GM12878 (cell line): ENCODE measurements around the gene PFKFB2.

ENCODE experiments used
- ASH2L ChIP-seq: fragments of 300-600, 200-600 bp; sonication (generic); IDR thresholded peaks from 2 replicates; pipeline ENCODE4 v1.6.1; 2017; ENCODE audit warnings: low read depth, mild to moderate bottlenecking, borderline replicate concordance
- BCLAF1 ChIP-seq: fragments of 450-650 bp; IDR thresholded peaks from 2 replicates; pipeline ENCODE4 v1.6.1; 2017; ENCODE audit warnings: antibody characterized with exemption, mild to moderate bottlenecking, moderate library complexity
- CTCF ChIP-seq, 3 experiments: IDR thresholded peaks in 2 of 3; conservative IDR thresholded peaks in 1 of 3; 2 replicates each; pipeline ENCODE4 v1.5.1; 2011; ENCODE audit warnings: low read depth in 3 of 3, low read length in 3 of 3, mild to moderate bottlenecking in 3 of 3, control low read depth in 2 of 3, moderate library complexity in 2 of 3, inconsistent platforms in 1 of 3, mixed read lengths in 1 of 3; ENCODE audit not compliant: control insufficient read depth in 2 of 3, insufficient read depth in 1 of 3; ENCODE audit errors: extremely low read depth in 1 of 3
- EZH2 ChIP-seq: IDR thresholded peaks from 2 replicates; pipeline ENCODE4 v1.6.1; 2012; ENCODE audit warnings: low read depth, mild to moderate bottlenecking, control low read depth, inconsistent platforms, low read length, borderline replicate concordance; ENCODE audit not compliant: control insufficient read depth
- GABPA ChIP-seq: IDR thresholded peaks from 2 replicates; pipeline ENCODE4 v1.6.1; 2014; ENCODE audit warnings: antibody characterized with exemption, low read depth, mild to moderate bottlenecking, inconsistent platforms
- POLR2A ChIP-seq: IDR thresholded peaks from 2 replicates; pipeline ENCODE4 v1.6.1; 2011; ENCODE audit warnings: low read depth, mild to moderate bottlenecking, low read length
- POLR2AphosphoS5 ChIP-seq: IDR thresholded peaks from 2 replicates; pipeline ENCODE4 v1.6.1; 2011; ENCODE audit warnings: mild to moderate bottlenecking, low read length, inconsistent platforms
- SMAD1 ChIP-seq: fragments of 450-650 bp; IDR thresholded peaks from 2 replicates; pipeline ENCODE4 v1.6.1; 2018; ENCODE audit warnings: mild to moderate bottlenecking, low read depth; ENCODE audit not compliant: partially characterized antibody
- SRF ChIP-seq, 2 experiments: IDR thresholded peaks; 2 replicates each; pipeline ENCODE4 v1.6.1; 2011; ENCODE audit warnings: low read depth in 2 of 2, low read length in 2 of 2, mild to moderate bottlenecking in 1 of 2, moderate library complexity in 1 of 2
- TF ChIP-seq, protein P1 (sequence below): IDR thresholded peaks from 2 replicates; pipeline ENCODE4 v1.6.1; 2011; ENCODE audit warnings: low read depth, low read length, improper control_type of control experiment, borderline replicate concordance
- TF ChIP-seq, protein P2 (sequence below): fragments of 150-350 bp; IDR thresholded peaks from 2 replicates; pipeline ENCODE4 v1.6.1; 2016; ENCODE audit warnings: low read depth, low read length
- TF ChIP-seq, protein P3 (sequence below): IDR thresholded peaks from 2 replicates; pipeline ENCODE4 v1.6.1; 2011; ENCODE audit warnings: low read depth, mild to moderate bottlenecking, low read length, moderate library complexity, borderline replicate concordance; ENCODE audit errors: extremely low read depth

- no peak for TF ChIP-seq GABPA
- TF ChIP-seq ASH2L = no peak
- TF ChIP-seq BCLAF1 = no peak
- TF ChIP-seq SMAD1 = no peak
- no peak for TF ChIP-seq CTCF (IDR thresholded peaks at IDR 0.05 in 2 of 3, conservative IDR thresholded peaks at IDR 0.05 in 1 of 3; ENCODE audit: control insufficient read depth in 2 of 3, extremely low read depth in 1 of 3, insufficient read depth in 1 of 3, low read depth in 3 of 3, low read length in 3 of 3)
- no peak for TF ChIP-seq SRF (IDR thresholded peaks at IDR 0.05; ENCODE audit: low read depth in 2 of 2, low read length in 2 of 2)
- TF ChIP-seq POLR2AphosphoS5 = no peak
- TF ChIP-seq, protein P1, sequence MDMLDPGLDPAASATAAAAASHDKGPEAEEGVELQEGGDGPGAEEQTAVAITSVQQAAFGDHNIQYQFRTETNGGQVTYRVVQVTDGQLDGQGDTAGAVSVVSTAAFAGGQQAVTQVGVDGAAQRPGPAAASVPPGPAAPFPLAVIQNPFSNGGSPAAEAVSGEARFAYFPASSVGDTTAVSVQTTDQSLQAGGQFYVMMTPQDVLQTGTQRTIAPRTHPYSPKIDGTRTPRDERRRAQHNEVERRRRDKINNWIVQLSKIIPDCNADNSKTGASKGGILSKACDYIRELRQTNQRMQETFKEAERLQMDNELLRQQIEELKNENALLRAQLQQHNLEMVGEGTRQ = no peak
- no peak for TF ChIP-seq EZH2
- TF ChIP-seq, protein P2, sequence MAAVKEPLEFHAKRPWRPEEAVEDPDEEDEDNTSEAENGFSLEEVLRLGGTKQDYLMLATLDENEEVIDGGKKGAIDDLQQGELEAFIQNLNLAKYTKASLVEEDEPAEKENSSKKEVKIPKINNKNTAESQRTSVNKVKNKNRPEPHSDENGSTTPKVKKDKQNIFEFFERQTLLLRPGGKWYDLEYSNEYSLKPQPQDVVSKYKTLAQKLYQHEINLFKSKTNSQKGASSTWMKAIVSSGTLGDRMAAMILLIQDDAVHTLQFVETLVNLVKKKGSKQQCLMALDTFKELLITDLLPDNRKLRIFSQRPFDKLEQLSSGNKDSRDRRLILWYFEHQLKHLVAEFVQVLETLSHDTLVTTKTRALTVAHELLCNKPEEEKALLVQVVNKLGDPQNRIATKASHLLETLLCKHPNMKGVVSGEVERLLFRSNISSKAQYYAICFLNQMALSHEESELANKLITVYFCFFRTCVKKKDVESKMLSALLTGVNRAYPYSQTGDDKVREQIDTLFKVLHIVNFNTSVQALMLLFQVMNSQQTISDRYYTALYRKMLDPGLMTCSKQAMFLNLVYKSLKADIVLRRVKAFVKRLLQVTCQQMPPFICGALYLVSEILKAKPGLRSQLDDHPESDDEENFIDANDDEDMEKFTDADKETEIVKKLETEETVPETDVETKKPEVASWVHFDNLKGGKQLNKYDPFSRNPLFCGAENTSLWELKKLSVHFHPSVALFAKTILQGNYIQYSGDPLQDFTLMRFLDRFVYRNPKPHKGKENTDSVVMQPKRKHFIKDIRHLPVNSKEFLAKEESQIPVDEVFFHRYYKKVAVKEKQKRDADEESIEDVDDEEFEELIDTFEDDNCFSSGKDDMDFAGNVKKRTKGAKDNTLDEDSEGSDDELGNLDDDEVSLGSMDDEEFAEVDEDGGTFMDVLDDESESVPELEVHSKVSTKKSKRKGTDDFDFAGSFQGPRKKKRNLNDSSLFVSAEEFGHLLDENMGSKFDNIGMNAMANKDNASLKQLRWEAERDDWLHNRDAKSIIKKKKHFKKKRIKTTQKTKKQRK = no peak
- no peak for TF ChIP-seq POLR2A
- TF ChIP-seq, protein P3, sequence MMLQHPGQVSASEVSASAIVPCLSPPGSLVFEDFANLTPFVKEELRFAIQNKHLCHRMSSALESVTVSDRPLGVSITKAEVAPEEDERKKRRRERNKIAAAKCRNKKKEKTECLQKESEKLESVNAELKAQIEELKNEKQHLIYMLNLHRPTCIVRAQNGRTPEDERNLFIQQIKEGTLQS = no peak
These were observed 35.9 kb downstream of the PFKFB2 start, which contains the start of gene C4BPB for GRCh38 chr1:207088701-207089626.
